OCI-LY7 (cell line): ENCODE data around the gene KDELR1.

Source experiments
- EZH2phosphoT487 ChIP-seq: fragments of 200-600 bp; sonication (generic); IDR thresholded peaks from 2 replicates; pipeline ENCODE4 v1.6.1; 2018; ENCODE audit warnings: low read depth, borderline replicate concordance, mild to moderate bottlenecking, mixed run types, antibody characterized with exemption, low read length, moderate library complexity, mixed read lengths
- TF ChIP-seq, protein P1 (sequence below): fragments of 200-600 bp; sonication (generic); conservative IDR thresholded peaks from 2 replicates; pipeline ENCODE4 v1.5.1; 2014; ENCODE audit warnings: mild to moderate bottlenecking, antibody characterized with exemption, low read length, moderate library complexity, mixed read lengths

DNA sequence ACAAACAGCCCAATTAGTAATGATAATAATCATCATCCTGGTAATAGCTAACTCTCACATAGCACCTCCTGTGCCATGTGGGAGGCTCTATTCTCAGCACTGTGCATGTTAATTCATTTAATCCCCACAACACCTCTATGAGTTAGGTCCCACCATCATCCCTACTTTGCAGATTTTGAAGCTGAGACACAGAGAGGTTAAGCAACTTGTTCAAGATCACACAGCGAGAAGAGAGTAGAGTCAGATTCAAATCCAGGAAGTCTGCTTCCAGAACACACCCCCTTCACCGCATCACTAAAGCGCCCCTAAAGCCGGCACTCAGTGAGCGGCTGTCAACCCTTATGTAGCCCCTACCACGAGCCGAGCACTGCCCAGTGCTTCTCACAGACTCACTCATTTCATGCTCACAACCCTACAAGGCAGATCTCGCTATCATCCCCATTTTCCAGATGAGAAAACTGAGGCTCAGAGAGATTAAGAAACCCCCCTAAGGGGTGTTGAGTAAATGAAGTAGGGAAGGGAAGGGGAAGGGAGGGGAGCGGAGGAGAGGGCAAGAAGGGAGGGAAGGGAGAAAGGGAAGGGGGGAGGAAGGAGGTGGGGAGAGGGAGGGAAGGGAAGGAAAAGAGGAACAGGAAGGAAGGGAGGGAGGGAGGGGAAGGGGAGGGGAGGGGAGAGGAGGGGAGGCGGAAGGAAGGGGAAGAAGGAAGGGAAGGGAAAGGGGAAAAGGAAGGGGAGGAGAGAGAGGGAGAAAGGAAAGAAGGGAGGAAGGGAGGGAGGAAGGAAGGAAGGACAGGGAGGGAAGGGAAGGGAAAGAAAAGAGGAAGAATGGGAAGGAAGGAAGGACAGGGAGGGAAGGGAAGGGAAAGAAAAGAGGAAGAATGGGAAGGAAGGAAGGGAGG lies 49.6 kb downstream of the KDELR1 start:
- TF ChIP-seq, protein P1, sequence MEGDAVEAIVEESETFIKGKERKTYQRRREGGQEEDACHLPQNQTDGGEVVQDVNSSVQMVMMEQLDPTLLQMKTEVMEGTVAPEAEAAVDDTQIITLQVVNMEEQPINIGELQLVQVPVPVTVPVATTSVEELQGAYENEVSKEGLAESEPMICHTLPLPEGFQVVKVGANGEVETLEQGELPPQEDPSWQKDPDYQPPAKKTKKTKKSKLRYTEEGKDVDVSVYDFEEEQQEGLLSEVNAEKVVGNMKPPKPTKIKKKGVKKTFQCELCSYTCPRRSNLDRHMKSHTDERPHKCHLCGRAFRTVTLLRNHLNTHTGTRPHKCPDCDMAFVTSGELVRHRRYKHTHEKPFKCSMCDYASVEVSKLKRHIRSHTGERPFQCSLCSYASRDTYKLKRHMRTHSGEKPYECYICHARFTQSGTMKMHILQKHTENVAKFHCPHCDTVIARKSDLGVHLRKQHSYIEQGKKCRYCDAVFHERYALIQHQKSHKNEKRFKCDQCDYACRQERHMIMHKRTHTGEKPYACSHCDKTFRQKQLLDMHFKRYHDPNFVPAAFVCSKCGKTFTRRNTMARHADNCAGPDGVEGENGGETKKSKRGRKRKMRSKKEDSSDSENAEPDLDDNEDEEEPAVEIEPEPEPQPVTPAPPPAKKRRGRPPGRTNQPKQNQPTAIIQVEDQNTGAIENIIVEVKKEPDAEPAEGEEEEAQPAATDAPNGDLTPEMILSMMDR = no peak
- TF ChIP-seq EZH2phosphoT487 = no peak
